ENCODE measurements around the gene IL34.

GRCh38 chr16:70685061-70685937, 38.9 kb downstream of the IL34 start:
- TF ChIP-seq CTCF (IDR thresholded peaks at IDR 0.05) (no peak), POLR2A (IDR thresholded peaks at IDR 0.05) (no peak)
